Measurements from ENCODE around the gene SAXO2. TPM values are rescaled to one million over a fixed set of nuclear protein-coding genes. Genes with fewer than 3 reads are reported as not detected.

Gene SAXO2
- total and polyA plus RNA-seq, 2 donors (not counting 3 experiments of a cell fraction or from before 2014, with no cell fraction given), result 0.98 to 5.2 TPM

DNA sequence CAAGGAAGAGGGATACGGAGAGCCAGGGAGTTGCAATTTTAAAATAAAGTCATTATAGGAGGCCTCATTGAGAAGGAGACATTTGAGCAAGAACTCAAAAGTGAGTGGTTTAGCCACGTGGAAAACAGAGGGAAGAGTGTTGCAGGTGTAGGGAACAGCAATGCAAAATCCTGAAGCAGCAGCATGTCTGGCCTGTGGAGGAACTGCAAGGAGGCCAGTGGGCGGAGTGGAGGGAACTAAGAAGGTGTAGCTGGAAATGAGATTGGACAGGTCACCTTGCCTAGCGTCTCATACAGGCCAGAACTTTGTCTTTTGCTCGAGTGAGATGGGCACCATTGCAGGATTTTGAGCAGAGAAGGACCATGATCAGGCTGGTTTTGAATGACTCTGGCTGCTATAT lies 34.9 kb downstream of the SAXO2 start:
- Histone ChIP-seq H3K4me2 (ENCODE audit: insufficient read depth, low read length) (no peak overlapping the region), H3K79me2 (ENCODE audit: control insufficient read depth, insufficient read depth, low read length) (no peaks in the 10 kb centered on the region)
- FAIRE-seq, result no peak

GRCh38 chr15:82298032-82298431 lies 35.4 kb downstream of the SAXO2 start:
- TF ChIP-seq, protein P1, sequence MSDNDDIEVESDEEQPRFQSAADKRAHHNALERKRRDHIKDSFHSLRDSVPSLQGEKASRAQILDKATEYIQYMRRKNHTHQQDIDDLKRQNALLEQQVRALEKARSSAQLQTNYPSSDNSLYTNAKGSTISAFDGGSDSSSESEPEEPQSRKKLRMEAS (IDR thresholded peaks at IDR 0.05; ENCODE audit: insufficient read depth, insufficient read length), result no peak
- TF ChIP-seq CTCF (IDR thresholded peaks at IDR 0.05; ENCODE audit: extremely low read depth in 1 of 2, insufficient read depth in 1 of 2, low read depth in 1 of 2, low read length in 2 of 2), result no peak
- TF ChIP-seq MYC (IDR thresholded peaks at IDR 0.05; ENCODE audit: low read depth, low read length), result no peak
- no peak for TF ChIP-seq EZH2 (IDR thresholded peaks at IDR 0.05; ENCODE audit: borderline replicate concordance, low read depth, low read length, severe bottlenecking)
- TF ChIP-seq FOS (IDR thresholded peaks at IDR 0.05; ENCODE audit: borderline replicate concordance, insufficient read depth, low read length), result no peak
- TF ChIP-seq POLR2AphosphoS5 (IDR thresholded peaks at IDR 0.05; ENCODE audit: insufficient read depth, low read depth, low read length), result no peak
- no peak for TF ChIP-seq JUN (IDR thresholded peaks at IDR 0.05; ENCODE audit: borderline replicate concordance, insufficient read depth, insufficient read length, low read depth)
- no peak for TF ChIP-seq POLR2A (IDR thresholded peaks at IDR 0.05; ENCODE audit: low read depth, low read length)
- no peak for TF ChIP-seq GATA2 (IDR thresholded peaks at IDR 0.05; ENCODE audit: insufficient read depth, insufficient read length, low read depth, low read length)
- no peak overlapping the region for H3K9ac ChIP-seq (replicated peaks; ENCODE audit: extremely low read depth, insufficient read depth, low read length)
- dilution Hi-C loops (cut with MboI; ENCODE audit: extremely low pct_ligation_motif_present, low sequenced_read_pairs), result no loop called here
- ChIA-PET CTCF (no interaction called here), POLR2A (no interaction called here)
- no peak for FAIRE-seq
- BruUV-seq (replicated peaks), result no TSS peak
- no peak overlapping the region for H3K4me2 ChIP-seq (ENCODE audit: insufficient read depth, low read length)
- no peaks in the 10 kb centered on the region for H3K9me1 ChIP-seq (replicated peaks; ENCODE audit: control insufficient read depth, extremely low read depth, insufficient read depth, low read length)
- DNase-seq (ENCODE audit: low read depth, low spot score), result no peak
- H3K9me3 ChIP-seq (replicated peaks; ENCODE audit: control insufficient read depth, insufficient read depth, low read length), result no peaks in the 10 kb centered on the region
- no peaks in the 10 kb centered on the region for H3K4me1 ChIP-seq (ENCODE audit: control insufficient read depth, extremely low read depth, insufficient read depth, low read length)
- intact Hi-C loops (cut with micrococcal nuclease), result no loop called here
- H2AFZ ChIP-seq (ENCODE audit: low read depth, low read length), result no peak overlapping the region
- H3K36me3 ChIP-seq (ENCODE audit: control insufficient read depth in 2 of 2, extremely low read depth in 1 of 2, insufficient read depth in 2 of 2, low read length in 2 of 2), result no peaks in the 10 kb centered on the region
- no peaks in the 10 kb centered on the region for H3K27me3 ChIP-seq (ENCODE audit: control insufficient read depth in 2 of 2, insufficient read depth in 2 of 2, low read length in 2 of 2)
- no peak overlapping the region for H3K27ac ChIP-seq (ENCODE audit: insufficient read depth, low read depth, low read length)
- no peaks in the 10 kb centered on the region for H3K79me2 ChIP-seq (ENCODE audit: control insufficient read depth, insufficient read depth, low read length)
- H3K4me3 ChIP-seq (replicated peaks in 1 of 3; ENCODE audit: insufficient read depth in 1 of 3, low read depth in 1 of 3, low read length in 3 of 3), result no peak overlapping the region
- no peaks in the 10 kb centered on the region for H4K20me1 ChIP-seq (replicated peaks; ENCODE audit: control insufficient read depth, extremely low read depth, insufficient read depth, low read length)

More for the DNA sequence above, 34.9 kb downstream of the SAXO2 start:
- H3K9me3 ChIP-seq (replicated peaks; ENCODE audit: control insufficient read depth, insufficient read depth, low read length), result no peaks in the 10 kb centered on the region
- no peak overlapping the region for H3K9ac ChIP-seq (replicated peaks; ENCODE audit: extremely low read depth, insufficient read depth, low read length)
- no peaks in the 10 kb centered on the region for H3K9me1 ChIP-seq (replicated peaks; ENCODE audit: control insufficient read depth, extremely low read depth, insufficient read depth, low read length)
- H3K4me1 ChIP-seq (ENCODE audit: control insufficient read depth, extremely low read depth, insufficient read depth, low read length), result no peaks in the 10 kb centered on the region
- H4K20me1 ChIP-seq (replicated peaks; ENCODE audit: control insufficient read depth, extremely low read depth, insufficient read depth, low read length), result no peaks in the 10 kb centered on the region
- no peak overlapping the region for H3K27ac ChIP-seq (ENCODE audit: insufficient read depth, low read depth, low read length)
- no peaks in the 10 kb centered on the region for H3K36me3 ChIP-seq (ENCODE audit: control insufficient read depth in 2 of 2, extremely low read depth in 1 of 2, insufficient read depth in 2 of 2, low read length in 2 of 2)
- H3K4me3 ChIP-seq (replicated peaks in 1 of 3; ENCODE audit: insufficient read depth in 1 of 3, low read depth in 1 of 3, low read length in 3 of 3), result no peak overlapping the region
- dilution Hi-C loops (cut with MboI; ENCODE audit: extremely low pct_ligation_motif_present, low sequenced_read_pairs) (no loop called here), intact Hi-C loops (cut with micrococcal nuclease) (no loop called here)
- no peak for TF ChIP-seq JUN (IDR thresholded peaks at IDR 0.05; ENCODE audit: borderline replicate concordance, insufficient read depth, insufficient read length, low read depth)
- TF ChIP-seq FOS (IDR thresholded peaks at IDR 0.05; ENCODE audit: borderline replicate concordance, insufficient read depth, low read length), result no peak
- no peak for TF ChIP-seq EZH2 (IDR thresholded peaks at IDR 0.05; ENCODE audit: borderline replicate concordance, low read depth, low read length, severe bottlenecking)
- H3K27me3 ChIP-seq (ENCODE audit: control insufficient read depth in 2 of 2, insufficient read depth in 2 of 2, low read length in 2 of 2), result no peaks in the 10 kb centered on the region
- H2AFZ ChIP-seq (ENCODE audit: low read depth, low read length), result no peak overlapping the region
- DNase-seq (ENCODE audit: low read depth, low spot score), result no peak
- ChIA-PET POLR2A (no interaction called here), CTCF (no interaction called here)
- BruUV-seq (replicated peaks), result no TSS peak
